GM21786 (cell line): Measurements from ENCODE around the gene GRP.

Experiments used
- ATAC-seq: cut with Tn5 transposase; IDR thresholded peaks from one replicate; pipeline ENCODE4 v1.9.1; 2021; ENCODE audit not compliant: unreplicated experiment

Gene GRP

DNA sequence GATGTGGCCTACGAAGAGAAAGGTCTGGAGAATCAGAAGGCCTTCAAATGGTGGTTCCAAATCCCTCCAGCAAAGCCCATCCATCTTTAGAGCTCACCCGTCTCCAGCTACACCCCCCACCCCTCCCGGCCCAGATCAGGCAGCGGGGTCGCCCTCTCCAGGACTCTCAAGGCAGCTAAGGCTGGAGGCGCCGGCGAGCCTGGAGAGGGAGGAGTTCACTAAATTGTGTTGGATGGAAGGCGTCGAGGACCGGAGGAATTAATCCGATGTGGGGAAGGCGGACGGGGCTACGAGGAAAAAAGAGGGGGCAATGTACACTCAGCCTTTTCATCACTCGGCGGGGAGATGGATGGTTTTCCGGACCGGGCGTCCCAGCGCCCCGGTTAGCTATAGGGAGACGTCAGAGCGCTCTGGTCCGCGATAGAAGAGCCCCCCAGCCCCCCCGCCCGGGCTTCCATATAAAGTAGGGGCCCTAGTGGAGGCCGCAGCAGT lies at the start of gene GRP:
TSS of gene GRP (plus strand) at position 487 of the 492 bp plus-strand sequence. CDS start 108 bp downstream, outside the sequence.
- no peak for ATAC-seq

DNA sequence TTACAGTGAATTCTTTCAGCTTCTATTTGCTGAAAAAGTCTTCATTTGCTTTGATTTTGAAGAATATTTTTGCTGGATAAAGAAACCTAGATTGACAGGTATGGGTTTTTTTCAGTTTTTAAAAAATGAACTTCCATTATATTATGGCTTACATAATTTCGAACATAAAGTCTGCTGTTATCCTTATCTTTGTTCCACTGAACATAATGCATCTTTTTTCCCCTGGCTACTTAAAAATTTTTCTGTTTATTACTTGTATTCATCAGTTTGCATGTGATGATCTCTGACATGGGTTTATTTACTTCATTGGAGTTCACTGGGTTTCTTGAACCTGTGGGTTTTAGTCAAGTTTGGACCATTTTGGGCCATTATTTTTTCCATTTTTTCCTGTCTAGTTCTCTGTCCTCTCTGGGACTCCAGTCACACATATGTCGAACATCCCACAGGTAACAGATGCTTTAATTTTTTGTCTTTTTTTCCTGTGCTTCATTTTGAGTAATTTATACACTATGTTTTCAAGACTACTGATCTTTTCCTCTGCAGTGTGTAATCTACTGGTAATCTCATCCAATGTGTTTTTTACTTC lies 47.2 kb upstream of the GRP start:
- ATAC-seq, result no peak

DNA sequence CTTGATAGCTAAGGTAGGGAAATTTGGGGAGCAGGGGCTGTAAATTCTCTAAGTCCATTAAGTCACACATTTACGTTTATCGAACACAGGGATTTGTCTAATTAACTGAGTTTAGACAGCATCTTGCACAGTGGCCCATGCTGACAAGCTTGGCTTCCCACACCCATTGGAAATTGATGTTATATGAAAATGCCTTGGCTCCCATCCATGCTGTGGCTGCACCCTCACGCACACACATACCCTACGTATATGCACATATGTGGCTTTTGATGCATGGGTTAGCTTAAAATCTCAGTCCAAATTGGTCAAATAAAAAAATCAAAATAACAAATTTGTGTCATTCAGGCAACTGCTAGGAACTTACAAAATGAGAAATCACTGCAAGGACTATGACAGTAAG lies 42.5 kb upstream of the GRP start:
- ATAC-seq, result no peak

DNA sequence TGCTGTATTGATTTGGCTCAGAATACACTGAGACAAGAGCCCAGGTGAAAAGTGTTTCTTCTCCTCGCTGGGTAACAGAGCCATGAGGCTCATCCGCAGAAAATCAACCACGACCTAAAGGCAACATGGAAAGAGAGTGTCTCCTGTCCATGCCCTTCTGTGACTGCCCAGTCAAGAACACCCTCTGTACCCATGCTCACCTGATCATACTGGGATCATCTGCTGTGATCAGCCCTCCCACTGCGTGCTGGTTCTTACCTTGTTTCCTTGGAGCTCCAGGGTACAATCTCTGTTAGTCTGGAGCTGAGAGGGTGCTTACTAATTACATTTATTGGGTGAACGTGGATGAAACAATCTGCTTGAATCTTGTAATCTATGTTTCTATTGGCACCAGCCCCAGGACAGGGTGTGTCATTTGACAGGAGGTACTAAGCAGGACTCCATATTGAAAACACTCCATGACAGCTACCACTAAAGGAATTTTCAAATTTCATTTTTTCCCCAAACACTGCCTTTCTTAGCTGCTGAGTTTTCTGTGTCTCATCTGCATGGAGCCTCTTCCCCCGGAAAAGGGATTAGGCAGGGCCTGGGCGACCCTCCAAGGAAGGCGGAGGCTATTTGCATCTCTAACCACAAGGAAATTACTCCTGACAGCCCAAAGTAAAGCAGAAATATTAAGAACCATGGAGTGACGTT lies 39.7 kb upstream of the GRP start:
- ATAC-seq, result no peak

DNA sequence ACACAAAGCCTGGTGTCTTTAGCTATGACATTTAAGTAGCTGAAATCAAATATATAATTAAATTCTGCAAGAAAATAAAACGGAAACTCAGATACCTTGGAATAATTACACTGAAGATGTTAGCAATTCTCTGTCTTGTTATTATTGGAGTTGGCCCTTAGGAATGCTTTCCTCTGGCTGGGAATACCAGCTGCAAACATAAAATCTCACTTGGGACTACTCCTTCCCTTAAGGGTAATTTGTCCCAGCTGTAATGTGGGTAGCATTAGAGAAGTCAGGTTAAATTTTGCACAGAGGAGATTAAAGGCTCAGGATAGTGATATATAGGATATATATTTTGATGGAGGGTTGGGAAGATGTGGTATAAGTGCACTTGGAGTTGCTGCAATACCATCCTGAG lies 37.3 kb upstream of the GRP start:
- ATAC-seq, result no peak

DNA sequence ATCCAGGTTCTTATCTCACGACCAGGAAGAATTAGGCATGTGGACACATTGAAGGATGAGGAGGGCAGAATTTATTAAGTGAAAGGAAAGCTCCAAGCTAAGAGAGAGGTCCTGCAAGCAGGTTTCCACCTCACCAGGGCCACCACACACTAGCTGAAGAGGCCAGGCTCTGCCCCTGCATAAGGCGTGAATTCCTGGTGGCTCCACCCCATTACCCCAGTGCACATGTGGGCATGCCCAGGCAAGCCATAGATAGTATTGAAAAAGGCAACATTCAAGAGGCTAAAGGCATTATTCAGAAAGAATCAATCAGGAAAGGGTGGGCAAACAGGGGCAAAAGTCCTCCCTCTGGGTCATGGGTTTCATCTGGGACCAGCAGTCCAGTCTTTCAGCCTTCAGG lies 30.9 kb upstream of the GRP start:
- no peak for ATAC-seq

DNA sequence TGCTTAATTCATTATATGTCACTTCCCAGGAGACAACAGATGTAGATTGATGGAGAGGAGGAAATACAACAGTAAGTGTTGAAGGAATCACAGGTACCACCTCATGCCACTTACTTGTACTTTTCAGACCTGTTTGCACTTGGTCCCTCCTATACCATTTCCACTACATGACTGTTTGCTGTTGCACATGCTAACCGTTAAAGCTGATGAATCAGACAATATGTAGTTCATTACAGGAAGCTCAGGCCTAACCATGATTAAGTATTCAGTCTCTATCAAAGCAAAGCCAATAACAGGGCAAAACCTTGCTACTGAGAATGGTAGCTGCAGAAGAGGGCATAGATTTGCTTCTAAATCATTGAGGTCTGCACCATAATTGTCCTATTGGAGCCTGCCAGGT lies 30.2 kb upstream of the GRP start:
- no peak for ATAC-seq

DNA sequence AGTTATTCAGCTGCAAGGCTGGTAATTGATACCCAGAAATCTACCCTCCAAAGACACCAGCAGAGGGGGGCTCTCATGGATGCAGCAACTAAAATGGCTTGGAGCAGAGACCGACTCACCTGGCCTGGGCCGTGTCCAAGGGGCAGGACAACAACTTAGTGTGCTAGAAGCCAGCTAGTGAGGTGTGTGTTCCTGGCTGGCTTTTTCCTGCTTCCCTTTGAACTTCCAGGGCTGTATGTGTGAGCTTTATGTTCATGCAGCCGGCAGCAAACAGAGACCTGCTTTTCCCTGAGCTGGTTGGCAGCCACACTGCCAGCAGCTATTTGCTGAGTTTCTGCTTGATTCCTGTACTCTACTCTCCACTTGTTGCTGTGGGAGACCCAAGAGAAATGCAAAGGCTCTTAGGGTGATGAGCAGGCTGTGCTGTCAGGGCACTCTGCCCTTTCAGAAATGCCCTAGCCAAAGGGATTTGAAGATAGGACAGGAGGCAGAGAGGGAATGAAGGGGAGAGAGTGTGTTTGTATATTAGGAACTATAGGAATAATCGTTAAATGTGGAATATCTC lies 23.7 kb upstream of the GRP start:
- ATAC-seq, result no peak

DNA sequence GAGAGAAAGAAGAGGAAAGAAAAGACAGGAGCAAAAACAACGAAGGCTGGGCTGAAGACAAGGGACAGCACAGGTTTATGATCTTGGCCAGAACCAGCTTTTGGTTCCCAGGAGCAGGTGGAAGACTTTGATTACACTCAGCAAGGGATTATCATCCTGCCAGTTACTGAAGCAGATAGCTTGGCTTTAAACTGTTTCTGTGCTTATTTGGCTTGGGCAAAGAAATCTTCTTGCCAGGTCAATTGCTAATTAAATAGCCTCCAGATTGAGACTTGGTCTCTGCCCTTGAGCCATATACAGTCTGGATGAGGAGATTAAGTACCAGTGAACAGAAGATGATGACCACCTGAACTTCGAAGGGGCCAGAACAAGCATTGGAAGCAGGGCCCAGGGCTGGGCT lies 22.3 kb upstream of the GRP start:
- no peak for ATAC-seq

DNA sequence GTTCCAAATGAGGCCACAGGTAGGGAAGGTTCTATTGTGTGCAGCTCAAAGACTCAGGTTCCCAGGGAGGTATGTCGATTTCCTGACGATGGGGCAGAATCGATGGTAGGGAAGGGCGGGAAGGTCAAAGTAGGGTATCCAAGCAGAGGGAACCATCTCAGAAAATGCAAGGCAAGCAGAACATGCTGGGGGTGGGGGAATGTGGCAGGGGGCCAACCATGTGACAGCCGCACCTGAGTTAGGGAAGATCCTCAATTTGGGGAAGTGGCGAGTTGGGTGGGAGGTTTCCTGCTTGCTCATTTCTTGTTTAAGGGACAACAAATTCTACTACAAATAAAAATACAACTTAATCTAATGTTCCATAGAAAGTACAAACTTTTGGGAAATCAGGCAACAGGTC lies 21.7 kb upstream of the GRP start:
- no peak for ATAC-seq

DNA sequence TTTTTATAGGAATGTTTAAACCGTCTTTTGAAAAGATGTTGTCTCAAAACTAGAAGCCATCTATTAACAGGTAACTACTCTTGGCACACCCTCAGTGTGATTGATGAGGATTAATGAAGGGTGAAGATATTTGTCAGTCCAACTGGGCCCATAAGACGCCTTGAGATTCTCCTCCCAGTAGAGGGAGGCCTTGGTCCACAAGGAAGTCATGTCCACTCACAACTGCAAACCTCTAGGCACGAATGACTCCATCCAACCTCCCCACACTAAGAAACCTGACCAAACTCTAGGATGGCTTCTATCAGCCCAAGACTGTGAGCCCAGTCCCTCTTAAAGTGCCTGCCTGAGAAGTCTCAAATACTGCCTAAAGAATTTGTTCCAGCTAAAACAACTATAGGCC lies 19.2 kb upstream of the GRP start:
- ATAC-seq, result no peak

DNA sequence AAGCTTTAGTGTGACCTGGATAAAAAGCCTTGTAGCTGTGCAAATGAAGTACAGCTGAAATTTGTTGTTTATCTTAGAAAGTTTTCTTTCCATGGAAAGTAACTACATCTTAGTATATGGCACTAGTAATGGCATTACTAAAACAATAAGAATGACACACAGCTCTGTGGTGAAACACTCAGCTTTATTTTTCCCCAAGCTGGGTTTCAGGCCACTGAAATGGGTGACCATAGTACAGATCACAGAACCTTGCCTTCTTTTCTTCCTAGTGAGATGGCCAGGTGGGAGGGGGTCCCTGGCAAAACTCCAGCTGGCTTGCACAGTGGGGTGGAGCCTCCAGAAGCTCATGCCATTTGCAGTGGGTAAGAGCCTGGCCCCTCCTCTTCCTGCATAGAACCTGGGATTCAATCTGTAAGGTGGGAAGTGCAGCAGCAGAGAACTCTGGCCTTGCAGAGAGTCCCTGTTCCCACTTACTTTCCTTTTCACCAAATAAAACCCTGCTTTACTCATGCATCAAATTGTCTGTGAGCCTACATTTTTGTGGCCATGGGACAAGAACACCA lies 17.6 kb upstream of the GRP start:
- no peak for ATAC-seq

DNA sequence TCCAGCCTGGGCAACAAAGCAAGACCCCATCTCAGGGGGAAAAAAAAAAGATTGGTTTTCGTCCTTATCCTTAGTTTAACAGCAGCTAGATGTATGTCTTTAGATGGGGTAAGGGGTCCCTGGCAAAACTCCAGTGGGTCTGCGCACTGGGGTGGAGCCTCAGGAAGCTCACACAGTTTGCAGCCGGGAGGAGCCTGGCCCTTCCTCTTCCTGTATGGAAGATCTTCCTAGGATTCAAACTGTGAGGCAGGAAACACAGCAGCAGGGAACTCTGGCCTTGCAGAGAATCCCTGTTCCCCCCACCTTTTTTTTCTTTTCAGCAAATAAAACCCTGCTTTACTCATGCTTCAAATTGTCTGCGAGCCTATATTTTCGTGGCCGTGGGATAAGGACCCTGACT lies 12.5 kb upstream of the GRP start:
- no peak for ATAC-seq

DNA sequence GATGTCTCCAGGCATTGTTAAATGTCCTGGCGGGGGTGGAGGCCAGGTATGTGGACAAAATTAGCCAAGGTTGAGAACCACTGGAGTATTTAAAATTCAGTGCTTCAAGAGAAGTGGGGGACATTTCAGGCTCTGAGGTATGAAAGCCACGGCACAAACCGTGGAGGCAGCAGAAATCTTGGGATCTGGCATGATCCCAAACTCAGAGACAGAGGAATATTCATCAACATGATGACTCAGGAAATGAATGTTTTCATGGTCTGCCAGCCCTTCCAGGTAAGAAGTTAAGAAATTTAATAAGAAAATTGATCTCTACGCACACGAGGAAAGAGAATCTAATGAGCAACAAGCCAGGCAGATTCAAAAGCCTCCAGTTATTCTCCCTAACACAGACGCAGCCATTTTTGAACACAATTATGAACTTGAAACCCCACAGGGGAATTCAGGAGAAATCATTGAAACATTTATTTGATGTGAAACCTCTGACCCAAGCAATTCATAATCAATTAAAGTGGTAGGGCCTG lies 11.3 kb upstream of the GRP start:
- ATAC-seq, result no peak

DNA sequence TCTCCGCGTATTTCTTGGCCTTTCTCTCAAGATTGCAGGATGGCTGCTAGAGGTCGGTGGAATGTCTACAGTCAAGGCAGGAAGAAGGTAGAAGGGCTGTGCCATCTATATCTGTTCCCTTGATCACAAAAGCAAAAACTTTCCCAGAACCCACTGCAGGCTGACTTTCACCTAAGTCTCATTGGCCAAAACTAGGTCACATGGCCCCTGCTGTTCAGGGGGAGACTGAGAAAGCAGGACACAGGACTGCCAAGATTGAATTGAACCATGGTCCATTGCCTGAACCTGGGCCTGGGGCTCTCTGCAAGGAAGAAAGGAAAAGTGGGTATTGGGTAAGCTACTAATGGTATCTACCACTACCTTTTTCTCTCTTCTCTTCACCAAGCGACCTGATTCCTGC lies 9.7 kb upstream of the GRP start:
- no peak for ATAC-seq

DNA sequence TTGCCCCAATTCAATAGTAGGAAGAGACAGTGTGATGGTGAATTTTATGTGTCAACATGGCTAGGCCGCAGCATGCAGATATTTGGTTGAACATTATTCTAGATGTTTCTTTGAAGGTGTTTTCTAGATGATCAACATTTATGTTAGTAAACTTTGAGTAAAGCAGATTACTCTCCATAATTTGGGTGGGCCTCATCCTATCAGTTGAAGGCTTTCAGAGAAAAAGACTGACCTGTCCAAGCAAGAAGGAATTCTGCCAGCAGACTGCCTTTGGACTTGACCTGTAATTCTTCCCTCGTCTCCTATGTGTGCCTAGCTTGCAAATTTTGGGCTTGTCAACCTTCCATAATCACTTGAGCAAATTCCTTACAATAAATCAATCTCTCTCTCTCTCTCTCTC lies 8.3 kb upstream of the GRP start:
- ATAC-seq, result no peak

DNA sequence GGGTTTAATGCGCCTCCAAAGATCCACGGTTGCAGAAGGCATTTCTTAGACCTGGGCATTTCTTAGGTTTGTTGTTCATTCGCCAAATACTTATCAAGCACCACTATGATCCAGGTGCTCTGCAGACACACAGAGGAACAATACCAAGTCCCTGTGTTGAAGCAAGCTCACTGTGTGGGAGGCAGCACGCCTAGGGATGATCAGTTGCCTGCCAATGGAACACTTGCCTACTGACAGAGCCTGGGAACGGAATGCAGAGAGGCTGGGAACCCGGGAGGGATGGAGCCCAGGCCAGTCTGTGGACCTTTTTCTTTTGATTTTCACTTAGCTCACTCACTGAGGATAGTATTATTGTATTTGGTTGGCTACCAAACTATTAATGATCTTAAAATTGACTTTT lies 1.9 kb upstream of the GRP start:
- no peak for ATAC-seq

DNA sequence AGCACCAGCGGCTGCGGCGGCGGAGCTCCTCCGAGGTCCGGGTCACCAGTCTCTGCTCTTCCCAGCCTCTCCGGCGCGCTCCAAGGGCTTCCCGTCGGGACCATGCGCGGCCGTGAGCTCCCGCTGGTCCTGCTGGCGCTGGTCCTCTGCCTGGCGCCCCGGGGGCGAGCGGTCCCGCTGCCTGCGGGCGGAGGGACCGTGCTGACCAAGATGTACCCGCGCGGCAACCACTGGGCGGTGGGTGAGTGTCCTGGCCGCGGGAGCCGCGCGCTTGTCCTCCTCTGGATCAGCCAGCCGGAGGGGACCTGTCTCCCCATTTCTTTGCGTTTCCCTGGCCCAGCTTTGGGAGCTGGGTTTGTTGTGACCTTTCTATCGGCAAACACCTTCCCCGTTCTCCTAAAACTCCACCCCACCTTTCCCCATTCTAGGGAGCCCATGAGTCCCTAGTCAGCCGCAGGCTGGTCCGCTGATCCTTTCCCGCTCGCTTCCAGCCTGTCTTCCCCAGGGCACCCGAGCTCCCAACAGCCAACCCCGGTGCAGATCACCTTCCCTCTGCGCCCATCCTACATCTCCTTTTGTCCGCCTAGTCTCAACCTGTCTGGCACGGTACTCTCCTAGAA lies 316 bp downstream of the GRP start:
- no peak for ATAC-seq

DNA sequence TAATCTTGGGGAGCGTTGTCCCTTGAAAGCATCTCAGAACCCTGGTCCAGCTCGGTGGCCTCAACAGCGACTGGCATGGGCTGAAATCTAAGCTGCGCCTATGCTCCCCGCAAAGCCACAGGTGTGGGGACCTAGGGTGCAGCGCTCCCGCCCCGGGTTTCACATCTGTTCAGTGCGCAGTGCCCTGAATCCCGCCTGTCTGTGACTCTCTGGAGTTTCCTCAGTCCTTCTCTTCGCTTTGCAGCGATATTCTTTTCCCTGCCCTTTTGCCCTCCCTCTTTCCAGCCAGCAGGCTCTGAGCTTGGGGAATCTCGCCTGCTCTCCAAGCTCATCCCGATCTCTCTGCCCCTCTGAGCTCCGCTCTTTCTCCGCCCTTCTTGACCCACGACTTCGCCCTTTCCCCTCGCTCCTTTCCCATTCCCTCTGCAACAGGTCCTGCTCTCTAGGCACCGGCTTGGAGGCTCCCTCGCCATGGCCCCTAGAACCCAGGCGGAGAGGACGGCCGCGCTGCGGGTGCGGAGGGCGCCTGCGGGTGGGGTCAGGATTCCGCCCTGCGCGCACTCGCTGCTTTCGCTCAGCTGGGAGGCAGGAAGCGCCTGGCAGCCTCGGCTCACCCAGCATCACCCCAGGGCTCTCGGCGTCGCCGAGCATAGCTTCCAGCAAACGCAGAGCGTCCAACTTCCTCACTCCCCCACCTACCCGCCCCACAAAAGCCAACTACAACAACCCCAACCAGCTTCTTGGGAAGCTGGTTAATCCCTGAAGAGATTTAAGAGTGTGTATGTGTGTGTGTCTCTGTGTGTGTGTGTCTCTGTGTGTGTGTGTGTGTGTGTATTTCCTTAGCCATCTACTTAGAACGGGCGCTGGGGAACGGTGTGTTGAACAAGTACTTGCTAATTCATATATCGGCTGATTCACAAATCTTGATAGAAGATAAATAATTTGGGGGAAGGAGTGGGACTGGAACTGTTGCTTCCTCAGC lies 1.1 kb downstream of the GRP start:
- ATAC-seq, result no peak

DNA sequence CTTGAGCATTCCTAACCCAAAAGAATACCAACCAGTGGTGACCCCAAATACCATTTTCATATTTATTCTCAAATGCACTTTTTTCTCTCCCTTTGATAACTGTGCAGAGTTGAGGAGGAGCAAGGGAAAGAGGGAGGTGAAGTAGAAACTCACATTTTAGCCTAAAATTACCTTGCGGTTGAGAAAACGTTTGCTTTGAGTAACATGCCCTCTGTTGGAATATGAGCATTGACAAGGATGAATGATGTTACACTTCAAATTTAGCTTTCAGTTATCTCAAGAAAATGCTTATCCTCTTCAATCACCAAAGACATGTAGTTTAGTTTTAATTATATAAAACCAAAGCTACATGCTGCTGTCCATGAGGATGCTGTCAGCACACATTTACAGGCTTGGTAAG lies 2.4 kb downstream of the GRP start:
- ATAC-seq, result no peak
